Activated T-cell treated with anti-CD3 and anti-CD28 coated beads for 4 hours (primary cell): Measurements from ENCODE around the gene ATPAF1.

Experiments
- DNase-seq: peaks from one replicate; pipeline ENCODE4 v3.0.0-alpha.2; 2020

The ATPAF1 gene

DNA sequence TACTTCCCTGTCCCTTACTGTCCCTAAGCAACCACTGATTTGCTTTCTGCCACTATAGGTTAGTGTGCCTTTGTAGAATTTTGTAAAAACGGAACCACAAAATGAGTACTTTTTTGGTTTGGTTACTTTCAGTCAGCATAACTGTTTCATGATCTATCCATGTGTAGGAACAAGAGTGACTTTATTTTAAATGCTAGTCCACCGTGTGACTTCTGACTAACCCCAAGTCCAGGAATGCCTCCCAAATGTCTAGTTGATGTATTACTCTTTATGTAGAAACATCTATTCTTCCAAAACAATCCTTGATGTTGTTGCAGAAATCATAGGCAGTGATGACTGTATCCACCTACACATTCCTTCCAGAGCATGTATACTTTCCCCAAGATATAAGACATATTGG is 21.3 kb downstream of the ATPAF1 start:
- DNase-seq, result no peak

DNA sequence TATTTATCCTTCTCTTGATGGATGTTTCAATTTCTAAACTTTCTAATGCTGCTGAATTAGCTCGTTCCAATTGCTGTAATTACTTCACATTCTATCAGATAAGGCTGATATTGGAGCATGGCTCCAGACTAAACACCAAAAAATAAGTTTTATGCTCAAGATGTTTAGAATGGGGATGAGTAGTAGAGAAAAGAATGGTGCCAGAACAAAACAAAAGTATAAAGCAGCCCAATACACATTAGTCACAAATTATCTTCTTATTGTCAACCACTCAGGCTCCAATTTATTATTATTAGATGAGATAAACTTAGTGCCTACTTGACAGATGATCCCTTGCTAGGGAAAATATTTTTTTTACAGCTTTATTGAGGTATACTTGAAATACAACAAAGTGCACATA is 21.8 kb downstream of the ATPAF1 start:
- no peak for DNase-seq

DNA sequence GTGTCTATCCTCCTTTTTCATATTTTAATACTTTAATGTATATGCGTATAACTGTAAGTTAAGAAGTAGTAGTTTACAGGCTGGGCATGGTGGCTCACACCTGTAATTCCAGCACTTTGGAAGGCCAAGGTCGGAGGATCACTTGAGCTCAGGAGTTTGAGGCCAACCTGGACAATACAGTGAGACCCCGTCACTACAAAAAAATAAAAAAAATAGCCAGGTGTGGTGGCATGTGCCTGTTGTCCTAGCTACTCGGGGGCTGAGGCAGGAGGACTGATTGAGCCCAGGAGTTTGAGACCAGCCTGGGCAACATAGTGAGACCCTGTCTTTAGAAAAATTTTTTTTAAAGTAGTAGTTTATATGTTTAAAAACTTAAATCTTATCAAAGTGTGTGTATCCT is 22.3 kb downstream of the ATPAF1 start:
- DNase-seq, result no peak

DNA sequence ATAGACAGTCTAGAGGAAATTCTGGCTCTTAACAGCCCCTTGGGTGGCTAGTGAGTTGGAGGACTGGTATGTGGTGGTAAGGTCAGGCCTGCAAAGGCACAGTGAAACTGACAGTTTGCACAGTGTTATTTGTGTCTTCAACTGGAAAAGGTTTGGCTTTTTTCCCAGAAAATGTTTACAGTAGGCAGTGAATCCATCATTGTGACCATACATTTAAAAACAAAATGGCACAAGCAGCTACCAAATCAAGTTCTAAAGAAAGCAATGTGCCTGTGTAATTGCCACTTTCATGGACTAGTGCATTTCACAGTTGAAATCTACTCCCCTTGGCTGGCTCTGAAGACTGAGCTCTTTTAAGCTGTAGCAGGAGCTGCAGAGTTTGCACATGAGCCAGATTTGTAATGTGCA is 24.8 kb downstream of the ATPAF1 start:
- no peak for DNase-seq

DNA sequence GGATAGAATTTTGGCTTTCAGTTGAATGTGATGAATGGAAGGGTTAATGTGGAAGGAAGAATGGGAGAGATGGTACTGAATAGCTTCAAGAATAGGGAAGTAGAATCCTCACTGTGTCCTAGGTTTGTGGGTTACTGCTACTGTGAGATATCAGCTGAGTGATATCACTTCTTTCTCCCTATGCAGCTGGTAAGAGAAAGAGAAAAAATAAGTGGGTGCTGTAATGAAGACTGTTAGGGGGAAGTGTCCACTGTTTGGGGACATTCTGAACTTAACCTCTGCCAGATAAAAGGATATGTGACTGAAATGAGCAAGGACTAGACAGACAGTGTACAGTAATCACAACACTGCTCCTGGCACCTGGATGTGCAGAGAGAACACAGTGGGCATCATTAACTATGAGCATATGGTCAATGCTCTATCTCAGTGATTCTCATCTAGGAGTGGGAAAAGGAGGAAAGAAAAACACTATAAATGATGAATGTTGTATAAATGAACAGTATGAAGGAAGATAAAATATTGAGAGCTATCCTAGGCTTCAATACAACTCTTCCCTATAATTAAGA is 26.0 kb downstream of the ATPAF1 start:
- DNase-seq, result no peak

DNA sequence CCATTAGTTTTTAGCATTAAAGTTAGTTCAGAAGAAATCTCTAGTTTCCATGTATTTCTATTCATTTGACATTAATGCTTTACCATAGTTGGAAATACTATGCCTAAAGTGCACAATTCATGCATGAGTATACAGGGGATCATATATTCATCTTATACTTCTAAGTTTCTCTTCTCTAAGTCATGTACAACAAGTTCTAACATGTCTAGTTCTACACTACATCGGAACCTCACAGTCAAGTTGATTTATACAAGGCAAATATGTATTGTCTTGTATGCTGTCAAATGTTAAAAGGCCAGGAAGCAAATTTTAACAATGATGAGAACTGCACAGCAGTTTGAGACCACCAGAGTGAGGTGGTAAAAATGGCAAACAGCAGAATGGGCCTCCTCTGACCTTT is 28.6 kb downstream of the ATPAF1 start:
- DNase-seq, result no peak

DNA sequence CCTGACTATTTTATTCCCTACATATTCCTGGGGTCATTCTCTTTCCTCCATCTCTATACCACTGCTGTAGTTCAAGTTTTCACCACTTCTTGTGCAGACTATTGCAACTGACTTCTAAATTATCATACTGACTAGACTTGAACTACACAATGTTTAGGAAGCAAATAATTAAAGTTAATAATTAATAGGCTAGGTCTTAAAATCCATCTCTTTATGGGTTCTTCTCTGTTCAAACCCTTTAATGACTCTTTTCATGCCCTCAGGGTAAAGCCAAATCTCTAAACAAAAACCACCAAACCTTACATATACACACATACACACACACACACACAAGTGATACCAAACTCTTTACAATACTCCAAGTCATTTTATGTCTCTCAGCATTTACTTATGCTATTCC is 29.2 kb downstream of the ATPAF1 start:
- DNase-seq, result no peak

DNA sequence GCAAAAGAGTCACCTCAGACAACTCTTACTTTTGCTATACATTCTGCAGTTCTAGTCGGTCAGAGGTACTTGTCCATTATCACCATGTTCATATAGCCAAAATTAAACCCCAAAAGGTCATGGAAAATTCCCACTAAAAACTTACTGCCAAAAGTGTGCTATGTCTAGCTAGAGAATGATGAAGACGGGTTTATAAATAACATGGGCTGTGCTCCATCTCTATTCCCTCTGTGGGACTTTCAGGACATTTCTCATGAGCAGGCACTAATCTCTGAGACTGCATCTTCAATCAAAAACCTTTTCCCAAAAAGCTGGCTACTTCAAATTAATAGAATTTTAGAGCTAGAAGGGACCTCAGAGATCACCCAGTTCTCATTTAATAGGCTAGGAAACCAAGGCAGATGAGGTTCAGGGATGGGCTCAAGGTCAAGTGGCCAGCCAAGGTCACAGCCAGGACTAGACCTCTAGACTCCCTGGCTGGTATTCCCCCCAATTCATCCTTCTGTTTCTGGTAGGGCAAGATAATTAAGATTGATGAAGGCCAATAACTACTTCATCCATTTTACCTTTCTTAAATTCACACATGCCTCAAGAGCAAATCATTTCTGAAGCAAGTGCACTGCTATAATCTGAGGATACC is 30.6 kb downstream of the ATPAF1 start:
- no peak for DNase-seq

DNA sequence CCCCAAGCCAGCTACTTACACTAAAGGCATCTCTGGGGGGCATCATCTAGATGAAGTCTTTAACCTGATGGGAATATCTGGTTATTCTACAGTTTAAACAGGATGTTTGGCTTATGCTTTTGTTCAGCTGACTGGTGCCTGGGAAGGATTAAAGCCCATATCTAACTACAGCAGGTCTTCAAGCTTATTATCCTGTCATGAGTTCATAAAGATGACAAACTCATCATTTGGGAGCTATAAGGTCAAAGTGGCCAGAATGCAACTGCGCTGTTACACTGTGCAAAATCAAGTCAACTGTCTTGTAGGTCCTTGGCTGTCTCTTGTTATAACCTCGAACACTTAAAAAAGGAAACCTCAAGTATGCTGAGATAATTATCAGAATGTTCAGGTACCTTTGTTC is 33.0 kb downstream of the ATPAF1 start:
- DNase-seq, result no peak

DNA sequence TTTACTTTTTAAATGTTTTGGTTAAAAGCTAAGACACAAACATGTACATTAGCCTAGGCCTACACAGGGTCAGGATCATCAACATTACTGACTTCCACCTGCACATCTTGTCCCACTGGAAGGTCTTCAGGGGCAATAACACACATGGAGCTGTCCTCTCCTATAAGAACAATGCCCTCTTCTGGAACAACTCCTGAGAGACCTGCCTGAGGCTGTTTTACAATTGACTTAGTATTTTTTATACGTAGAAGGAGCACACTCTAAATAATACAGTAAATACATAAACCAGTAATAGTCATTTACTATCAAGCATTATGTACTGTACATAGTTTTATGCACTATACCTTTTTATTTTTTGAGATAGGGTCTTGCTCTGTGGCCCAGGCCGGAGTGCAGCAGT is 37.4 kb downstream of the ATPAF1 start:
- DNase-seq, result no peak

DNA sequence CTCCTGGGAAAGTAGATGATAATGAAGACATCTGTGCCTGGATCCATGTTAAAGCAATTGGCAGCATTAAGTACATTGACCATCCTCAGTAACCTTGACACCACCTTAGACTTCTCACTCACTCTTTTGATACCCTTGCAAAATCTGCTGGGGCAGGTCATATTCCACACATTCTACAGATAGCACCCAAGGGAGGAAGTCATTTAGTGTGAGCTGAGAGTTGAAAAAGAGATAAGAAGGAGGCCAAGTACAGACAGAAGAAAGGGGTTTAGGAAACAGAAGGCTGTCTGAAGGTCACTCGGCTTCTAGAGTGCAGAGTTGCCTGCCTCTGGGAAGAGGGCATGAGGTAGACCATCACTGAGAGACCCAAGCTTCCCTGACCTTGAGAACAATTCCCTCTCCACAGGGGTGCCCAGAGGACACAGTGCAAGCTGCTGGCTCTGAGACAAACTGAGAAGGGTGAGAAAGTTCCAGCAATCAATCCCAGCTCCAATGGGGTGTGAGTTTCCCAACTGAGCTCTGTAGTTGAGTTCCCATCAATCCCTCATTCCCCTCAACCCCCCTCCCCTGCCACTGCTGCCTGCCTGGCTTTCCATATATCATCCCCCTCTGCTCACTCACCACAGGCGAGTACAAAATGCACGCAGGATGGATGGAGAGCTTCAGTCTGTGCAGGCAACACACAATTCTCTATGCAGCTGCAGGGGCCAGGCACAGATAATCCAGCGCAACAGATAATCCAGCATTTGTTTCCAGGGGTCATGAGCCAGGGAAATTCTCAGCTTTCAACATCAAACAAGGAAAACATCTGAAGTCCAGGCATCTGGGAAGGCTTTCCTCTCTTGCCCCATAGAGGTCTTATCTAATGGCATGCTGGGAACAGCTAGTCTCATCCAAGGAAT is 44.2 kb downstream of the ATPAF1 start:
- DNase-seq, result no peak

DNA sequence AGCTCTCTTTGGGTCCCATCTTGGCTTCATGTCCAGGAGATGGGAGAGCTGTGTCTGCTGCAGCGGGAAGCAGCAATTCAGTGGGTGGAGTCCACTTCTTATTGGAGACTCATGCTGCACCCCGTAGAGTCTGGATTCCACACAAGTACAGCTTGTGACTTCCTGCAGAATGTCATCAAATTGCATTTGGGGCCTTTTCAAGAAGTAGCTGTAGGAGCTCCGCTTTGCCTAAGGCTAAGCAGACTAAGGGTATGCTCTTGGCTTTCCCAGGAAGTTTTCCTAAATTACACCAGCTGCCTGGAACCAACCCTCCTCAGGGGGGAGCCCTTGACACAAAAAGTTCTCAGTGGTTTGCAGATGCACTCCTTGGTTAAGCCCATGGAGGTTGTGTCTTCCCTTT is 45.8 kb downstream of the ATPAF1 start:
- DNase-seq, result no peak

DNA sequence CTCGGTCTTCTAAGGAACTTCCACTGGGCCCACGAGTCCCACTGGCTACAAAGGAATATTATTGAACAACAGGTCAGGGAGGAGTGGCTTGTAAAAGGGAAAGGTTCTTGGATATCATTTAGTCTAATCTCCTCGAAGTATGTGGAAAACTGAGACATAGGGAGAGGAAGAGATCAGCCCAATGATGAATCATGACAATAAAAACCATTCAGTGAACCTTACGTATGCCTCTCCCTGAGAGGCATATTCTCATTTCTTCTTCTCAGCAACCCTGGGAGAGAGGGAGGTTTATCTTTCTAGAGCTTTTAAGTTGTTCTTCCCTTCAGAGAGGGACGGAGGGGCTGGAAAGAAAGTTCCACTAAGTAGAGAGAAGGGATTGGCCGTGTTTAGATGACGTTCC is 46.2 kb downstream of the ATPAF1 start:
- DNase-seq, result no peak

DNA sequence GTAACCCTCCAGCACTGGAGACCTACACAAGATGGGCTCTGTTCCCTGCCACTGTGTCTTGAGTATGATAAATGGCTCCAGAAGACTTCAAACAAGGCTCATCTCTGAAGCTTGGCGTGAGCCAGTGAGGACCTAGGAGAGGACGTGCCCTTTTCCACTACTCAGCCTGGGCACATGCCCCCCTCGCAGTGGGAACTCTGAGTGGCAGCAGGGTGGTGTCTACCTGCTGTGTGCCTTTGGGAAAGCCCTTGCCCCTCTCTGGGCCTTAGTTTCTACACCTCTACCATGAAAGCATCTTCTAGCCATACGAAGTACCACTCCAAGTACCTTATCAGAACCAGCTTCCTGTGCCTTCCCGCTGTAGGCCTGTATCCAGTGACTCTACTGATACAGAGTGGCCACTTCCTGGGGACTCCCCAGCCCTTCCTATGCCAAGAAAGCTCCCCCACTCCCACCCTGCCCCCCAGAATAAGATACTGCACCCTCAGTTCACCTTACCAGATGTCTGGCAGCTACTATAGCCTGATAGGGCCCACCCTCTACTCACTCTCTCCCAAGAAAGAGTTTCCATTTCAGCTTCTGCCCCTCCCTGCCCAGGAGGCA is 48.4 kb downstream of the ATPAF1 start:
- no peak for DNase-seq

DNA sequence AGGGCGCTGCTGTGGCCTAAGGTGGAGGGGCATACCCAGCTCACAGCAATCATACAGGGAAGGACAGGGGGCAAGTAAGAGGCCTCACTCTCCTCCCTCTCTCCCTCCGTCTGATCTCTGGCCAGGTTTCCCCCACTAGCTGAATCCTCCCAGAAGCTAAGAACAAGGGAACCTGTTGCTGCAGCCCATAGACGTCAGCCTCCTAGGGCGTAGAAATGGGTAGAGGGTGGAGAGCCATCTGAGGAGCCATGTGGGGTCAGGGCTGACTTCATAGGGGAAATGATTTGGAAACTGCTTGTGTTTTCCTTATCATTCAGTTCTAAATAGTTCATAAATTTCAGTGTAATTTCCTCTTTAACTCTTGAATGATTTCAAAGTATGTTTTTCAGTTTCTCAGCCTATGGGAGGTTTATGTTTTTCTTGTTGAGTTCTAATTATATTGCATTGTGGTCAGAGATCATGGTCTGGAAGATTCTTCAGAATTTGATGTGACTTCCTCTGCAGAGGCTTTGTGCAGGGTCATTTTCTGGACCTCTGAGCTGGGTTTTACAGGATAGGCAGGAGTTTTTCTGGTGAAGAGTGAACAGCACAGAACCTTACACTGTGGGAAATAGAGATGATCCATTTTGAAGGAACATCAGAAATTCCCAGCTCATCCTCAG is 49.3 kb downstream of the ATPAF1 start:
- no peak for DNase-seq

DNA sequence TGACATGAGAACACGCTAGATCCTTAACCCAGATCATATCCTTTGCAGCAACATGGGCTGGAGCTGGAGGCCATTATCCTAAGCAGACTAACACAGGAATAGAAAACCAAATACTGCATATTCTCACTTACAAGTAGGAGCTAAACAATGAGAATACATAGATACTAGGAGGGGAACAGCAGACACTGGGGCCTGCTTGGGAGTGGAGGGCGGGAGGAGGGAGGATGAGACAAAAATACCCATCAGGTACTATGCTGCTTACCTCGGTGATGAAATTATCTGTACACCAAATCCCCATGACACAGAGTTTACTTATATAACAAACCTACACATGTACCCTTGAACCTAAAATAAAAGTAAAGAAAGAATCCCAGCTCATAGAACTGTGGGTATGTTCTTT is 50.3 kb downstream of the ATPAF1 start:
- no peak for DNase-seq

DNA sequence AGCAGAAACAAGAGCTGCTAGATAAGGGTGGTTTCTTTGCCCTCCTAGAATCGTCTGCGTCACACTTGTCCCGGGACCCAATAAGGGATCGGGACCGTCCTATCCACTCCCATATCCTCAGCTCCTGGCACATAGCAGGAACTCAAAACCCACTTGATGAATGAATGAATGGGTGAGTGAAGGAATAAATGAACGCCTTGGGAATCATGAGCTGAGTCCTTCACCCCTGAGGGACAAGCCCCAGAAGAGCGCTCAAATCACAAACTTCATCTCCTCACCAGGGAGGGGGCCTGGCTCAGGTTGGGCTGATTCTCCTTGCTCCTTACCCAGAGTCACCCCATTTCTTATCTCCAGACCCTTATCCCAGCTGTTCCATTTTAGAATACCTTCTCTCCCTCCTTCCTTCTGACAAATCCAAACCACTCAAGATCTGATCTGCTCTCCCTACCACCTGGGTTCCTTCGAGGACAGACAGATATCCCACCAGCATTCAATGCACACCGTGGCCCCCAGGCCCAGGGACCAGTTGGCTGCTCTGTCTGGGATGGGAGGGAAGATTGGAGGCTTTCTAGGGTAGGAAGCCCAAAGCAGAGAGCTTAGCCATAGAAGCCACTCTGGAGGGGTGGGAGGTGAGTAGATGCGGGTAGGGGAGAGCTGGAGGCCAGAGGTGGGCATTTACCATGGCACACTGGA is 50.9 kb downstream of the ATPAF1 start:
- no peak for DNase-seq

DNA sequence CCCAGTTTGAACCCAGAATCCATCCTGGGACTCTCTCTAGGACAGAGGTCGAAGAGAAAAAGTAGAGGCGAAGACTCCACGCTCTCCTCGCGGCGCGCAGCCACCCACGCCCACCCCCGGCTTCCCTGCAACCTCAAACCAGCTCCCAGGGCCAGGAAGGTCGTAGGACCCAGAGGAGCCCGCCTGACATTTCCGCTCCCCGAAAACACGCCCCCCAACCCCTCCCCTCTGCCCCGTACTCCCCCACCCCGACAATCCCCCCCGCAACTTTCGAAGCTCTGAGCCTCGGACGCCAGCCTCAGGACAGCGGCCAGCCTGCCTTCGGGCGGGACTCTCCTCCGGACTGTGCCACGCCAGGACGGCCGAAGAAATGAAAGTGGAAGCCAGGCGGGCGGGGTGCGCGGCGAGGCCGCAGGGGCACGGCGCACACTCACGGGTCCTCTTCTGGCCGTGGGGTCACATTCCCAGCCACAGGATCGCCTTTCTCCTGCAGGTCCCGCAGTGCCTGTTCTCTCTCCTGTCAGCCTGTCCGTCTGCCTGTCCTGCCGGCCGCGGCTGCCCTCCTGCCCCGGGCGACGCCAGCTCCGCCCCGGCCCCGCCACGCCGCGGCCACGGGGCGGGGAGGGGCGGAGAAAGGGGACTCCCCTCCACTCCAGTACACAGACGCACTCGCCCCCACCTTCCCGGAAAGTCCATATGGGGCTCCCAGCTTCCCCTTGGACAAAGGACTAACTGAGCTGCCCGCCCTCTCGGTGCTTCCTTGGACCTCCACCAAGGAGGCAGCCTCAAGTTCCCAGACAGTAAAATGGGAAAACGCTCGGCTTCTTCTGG is 51.7 kb downstream of the ATPAF1 start, which contains the start of gene MOB3C:
MOB3C (minus strand) TSS at position 535 of the 831 bp plus-strand sequence. CDS start 3,490 bp downstream, outside the sequence.
- DNase-seq, result peak; percentile 79

DNA sequence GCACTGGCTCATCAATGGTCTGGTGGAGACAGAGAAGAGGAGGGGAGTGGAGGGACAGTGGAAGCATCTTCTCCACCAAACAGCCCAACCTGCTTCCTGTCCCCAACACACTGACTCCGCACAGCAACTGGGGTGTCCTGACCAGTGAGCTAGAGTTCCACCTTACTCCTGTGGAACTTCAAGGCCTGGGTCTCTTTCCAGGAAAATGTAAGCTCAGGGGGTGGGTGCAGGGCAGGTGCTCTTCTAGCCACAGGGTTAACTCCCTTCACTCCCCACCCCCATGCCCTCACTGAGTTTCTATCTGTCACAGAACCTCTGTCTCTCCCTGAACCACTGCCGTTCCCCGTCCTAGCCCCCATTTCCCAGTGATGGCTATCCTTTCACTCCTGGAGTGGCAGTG is 52.4 kb downstream of the ATPAF1 start:
- DNase-seq, result no peak

DNA sequence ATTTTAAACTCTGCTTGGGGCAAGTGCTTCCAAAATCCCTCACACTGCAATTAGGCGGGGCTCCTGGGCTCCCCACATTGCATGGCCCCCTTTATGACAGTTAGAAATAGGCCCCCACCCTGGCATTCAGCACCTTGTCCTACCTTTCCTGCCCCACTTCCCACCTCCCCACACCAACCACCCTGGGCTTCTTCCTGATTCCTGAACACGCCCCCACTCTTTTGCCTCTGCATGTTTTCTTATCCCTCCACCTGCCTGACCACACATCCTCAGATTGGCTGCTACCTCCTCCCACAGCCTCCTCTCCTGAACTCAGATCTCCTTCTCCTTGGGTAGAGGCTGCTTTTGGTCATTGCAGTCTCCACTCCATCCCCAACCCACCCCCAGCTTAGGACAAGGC is 53.1 kb downstream of the ATPAF1 start:
- DNase-seq, result no peak

DNA sequence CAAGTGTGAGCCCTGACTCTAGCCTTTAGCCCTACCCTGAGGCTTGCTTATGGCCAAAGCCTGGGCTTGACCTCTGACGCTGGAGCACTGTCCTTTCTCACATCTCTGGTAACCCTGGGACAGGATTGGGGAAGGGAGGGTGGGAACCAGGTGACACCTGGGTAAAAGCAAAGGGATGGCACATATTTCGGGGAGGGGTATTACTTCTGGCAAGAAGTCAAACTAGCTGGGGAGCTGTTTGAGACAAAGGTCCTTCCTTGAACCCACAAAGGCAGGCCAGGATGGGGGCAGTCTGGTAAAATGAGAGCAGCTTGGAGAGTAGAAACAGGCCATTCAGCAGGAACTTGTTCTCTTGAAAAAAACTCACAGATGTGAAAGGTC is 53.6 kb downstream of the ATPAF1 start:
- DNase-seq, result no peak
